ENCODE measurements around the gene SH3BGR. TPM values are rescaled to one million over a fixed set of nuclear protein-coding genes. Genes with fewer than 3 reads are reported as not detected.
A peak's percentile ranks its signal among the peaks of the same experiment; 100 is the strongest.

Gene SH3BGR
- total RNA-seq, 1 donor from 2014 or later: 5.0 TPM

- DNase-seq (ENCODE audit: low read depth) (no peak), FAIRE-seq (no peak)
- no peaks in the 10 kb centered on the region for H3K27me3 ChIP-seq (ENCODE audit: control insufficient read depth, insufficient read depth, low read length)
- H3K36me3 ChIP-seq (ENCODE audit: control insufficient read depth, insufficient read depth, low read length): no peaks in the 10 kb centered on the region
- TF ChIP-seq CTCF (IDR thresholded peaks at IDR 0.05; ENCODE audit: insufficient read depth, low read length, severe bottlenecking): no peak
- H3K4me3 ChIP-seq (ENCODE audit: low read depth, low read length): no peak overlapping the region
Measured at GRCh38 chr21:39510240-39510639, 58.5 kb downstream of the SH3BGR start.

GRCh38 chr21:39511102-39511501 is 59.3 kb downstream of the SH3BGR start:
- no peak for TF ChIP-seq CTCF (IDR thresholded peaks at IDR 0.05; ENCODE audit: insufficient read depth, low read length, severe bottlenecking)
- Histone ChIP-seq H3K4me3 (ENCODE audit: low read depth, low read length) (no peak overlapping the region), H3K36me3 (ENCODE audit: control insufficient read depth, insufficient read depth, low read length) (no peaks in the 10 kb centered on the region), H3K27me3 (ENCODE audit: control insufficient read depth, insufficient read depth, low read length) (no peaks in the 10 kb centered on the region)
- DNase-seq (ENCODE audit: low read depth) (no peak), FAIRE-seq (peak; percentile 18)

GRCh38 chr21:39513735-39514134 is 62.0 kb downstream of the SH3BGR start:
- no peak for DNase-seq (ENCODE audit: low read depth)
- Histone ChIP-seq H3K4me3 (ENCODE audit: low read depth, low read length) (no peak overlapping the region), H3K36me3 (ENCODE audit: control insufficient read depth, insufficient read depth, low read length) (no peaks in the 10 kb centered on the region), H3K27me3 (ENCODE audit: control insufficient read depth, insufficient read depth, low read length) (no peaks in the 10 kb centered on the region)
- FAIRE-seq: no peak
- no peak for TF ChIP-seq CTCF (IDR thresholded peaks at IDR 0.05; ENCODE audit: insufficient read depth, low read length, severe bottlenecking)

- TF ChIP-seq CTCF (IDR thresholded peaks at IDR 0.05; ENCODE audit: insufficient read depth, low read length, severe bottlenecking): no peak
- no peak for FAIRE-seq
- no peak for DNase-seq (ENCODE audit: low read depth)
- Histone ChIP-seq H3K27me3 (ENCODE audit: control insufficient read depth, insufficient read depth, low read length) (no peaks in the 10 kb centered on the region), H3K36me3 (ENCODE audit: control insufficient read depth, insufficient read depth, low read length) (no peaks in the 10 kb centered on the region), H3K4me3 (ENCODE audit: low read depth, low read length) (no peak overlapping the region)
Measured at GRCh38 chr21:39515684-39516472, 64.1 kb downstream of the SH3BGR start.

- FAIRE-seq: peak; percentile 7
- no peak overlapping the region for H3K4me3 ChIP-seq (ENCODE audit: low read depth, low read length)
- H3K27me3 ChIP-seq (ENCODE audit: control insufficient read depth, insufficient read depth, low read length): no peaks in the 10 kb centered on the region
- TF ChIP-seq CTCF (IDR thresholded peaks at IDR 0.05; ENCODE audit: insufficient read depth, low read length, severe bottlenecking): peak; percentile 83
- DNase-seq (ENCODE audit: low read depth): peak; percentile 57
- H3K36me3 ChIP-seq (ENCODE audit: control insufficient read depth, insufficient read depth, low read length): no peaks in the 10 kb centered on the region
Measured at GRCh38 chr21:39518055-39518846, 66.5 kb downstream of the SH3BGR start.

Measured in bronchial epithelial cell (primary cell).